ENCODE data around the gene RBMS3. TPM values are rescaled to one million over a fixed set of nuclear protein-coding genes. Genes with fewer than 3 reads are reported as not detected.

Gene RBMS3
- total and polyA plus RNA-seq, 2 of the 8 experiments (the other 6 are each of a cell fraction or from before 2014, with no cell fraction given): 3.7 to 6.9 TPM

DNA sequence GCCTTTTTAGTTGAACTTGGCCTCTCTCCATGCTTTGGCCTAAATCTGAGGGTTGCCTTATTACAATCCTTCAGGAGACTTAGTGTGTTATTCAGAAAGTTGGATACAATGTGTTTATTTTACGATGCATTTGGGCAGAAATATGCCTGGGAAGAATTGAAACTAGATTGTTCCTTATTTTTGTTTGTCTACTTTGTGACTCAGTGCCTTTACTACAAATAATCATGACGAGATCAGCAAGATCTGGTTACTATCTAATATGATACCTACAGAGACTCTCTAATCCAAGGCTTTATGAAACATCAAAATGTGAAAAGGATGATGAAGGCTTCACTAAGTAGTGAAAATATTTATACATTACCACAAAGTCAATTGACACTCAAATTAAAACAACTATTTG lies 82.2 kb downstream of the RBMS3 start:
- Histone ChIP-seq H3K4me3 (ENCODE audit: extremely low read depth in 1 of 4, insufficient read depth in 2 of 4, low read depth in 3 of 4, low read length in 4 of 4) (no peak overlapping the region), H2BK120ac (replicated peaks; ENCODE audit: low read depth, low read length) (no peak overlapping the region), H3K23me2 (ENCODE audit: low read depth, low read length) (no peaks in the 10 kb centered on the region), H3K27me3 (replicated peaks in 1 of 4; ENCODE audit: control insufficient read depth in 3 of 4, extremely low read depth in 1 of 4, insufficient read depth in 3 of 4, low read length in 3 of 4) (no peaks in the 10 kb centered on the region), H4K8ac (ENCODE audit: extremely low read depth, insufficient read depth, low read length) (no peak overlapping the region), H2AK5ac (ENCODE audit: low read depth, low read length) (no peak overlapping the region), H2AFZ (ENCODE audit: low read length) (no peak overlapping the region), H3K9ac (replicated peaks in 1 of 4; ENCODE audit: extremely low read depth in 1 of 4, low read depth in 3 of 4, low read length in 3 of 4) (no peak overlapping the region), H3K56ac (replicated peaks; ENCODE audit: insufficient read length, low read depth, low read length) (no peak overlapping the region), H3K9me3 (ENCODE audit: insufficient read depth in 2 of 2, low read depth in 1 of 2, low read length in 1 of 2) (no peaks in the 10 kb centered on the region), H3K23ac (ENCODE audit: insufficient read length) (no peak overlapping the region), H3K4me1 (replicated peaks in 1 of 4; ENCODE audit: control insufficient read depth in 3 of 4, insufficient read depth in 4 of 4, low read length in 3 of 4) (no peaks in the 10 kb centered on the region), H2BK12ac (ENCODE audit: low read depth, low read length) (no peak overlapping the region), H3K4ac (replicated peaks; ENCODE audit: insufficient read length, low read depth, low read length) (no peak overlapping the region), H2BK5ac (ENCODE audit: low read depth, low read length) (no peak overlapping the region), H3K79me1 (ENCODE audit: low read depth, low read length) (no peaks in the 10 kb centered on the region), H4K20me1 (replicated peaks in 1 of 2; ENCODE audit: control insufficient read depth in 1 of 2, insufficient read depth in 2 of 2, low read length in 2 of 2) (no peaks in the 10 kb centered on the region), H3K18ac (ENCODE audit: extremely low read depth, low read length) (no peak overlapping the region), H2BK15ac (ENCODE audit: low read length) (no peak overlapping the region), H4K5ac (ENCODE audit: insufficient read length, low read depth, low read length) (no peak overlapping the region), H3K27ac (ENCODE audit: low read depth, low read length) (no peak overlapping the region), H3K4me2 (ENCODE audit: insufficient read depth in 1 of 2, low read depth in 2 of 2, low read length in 2 of 2) (no peak overlapping the region), H3K79me2 (ENCODE audit: control insufficient read depth in 1 of 2, insufficient read depth in 2 of 2, low read length in 2 of 2) (no peaks in the 10 kb centered on the region), H3K14ac (ENCODE audit: insufficient read length) (no peak overlapping the region), H4K91ac (replicated peaks; ENCODE audit: insufficient read length, low read length) (no peak overlapping the region), H2BK20ac (ENCODE audit: low read length) (no peak overlapping the region), H3K36me3 (ENCODE audit: control insufficient read depth in 2 of 4, insufficient read depth in 4 of 4, low read length in 3 of 4) (no peaks in the 10 kb centered on the region)
- POLR2A ChIA-PET (ENCODE audit: partially characterized antibody): no interaction called here
- DNase-seq (ENCODE audit: low read depth in 1 of 2, low spot score in 2 of 2) (no peak), FAIRE-seq (no peak)
- CTCF ChIA-PET (ENCODE audit: partially characterized antibody): interaction anchor here (1.1 kb wide), 1 partner anchor 12 kb away, joined by 3 read pairs; no protein-coding TSS in a partner anchor
- 98% methylated on average over 2 of the region's 2 CpGs; no CpG with 5 or more reads in 1 of the 2 experiments for WGBS, 2 experiments (ENCODE audit: extremely low coverage in 1 of 2, insufficient coverage in 1 of 2, insufficient read length in 1 of 2, insufficient replicate concordance in 2 of 2, low coverage in 1 of 2, low lambda C conversion rate in 2 of 2, missing lambda C conversion rate in 1 of 2)
- TF ChIP-seq TAF7 (optimal IDR thresholded peaks at IDR 0.05; ENCODE audit: borderline replicate concordance, low read depth, low read length): no peak
- no peak for TF ChIP-seq POLR2AphosphoS5 (IDR thresholded peaks at IDR 0.05; ENCODE audit: low read depth, low read length)
- TF ChIP-seq GABPA (IDR thresholded peaks at IDR 0.05; ENCODE audit: borderline replicate concordance, insufficient read depth, low read length): no peak
- TF ChIP-seq, protein P1, sequence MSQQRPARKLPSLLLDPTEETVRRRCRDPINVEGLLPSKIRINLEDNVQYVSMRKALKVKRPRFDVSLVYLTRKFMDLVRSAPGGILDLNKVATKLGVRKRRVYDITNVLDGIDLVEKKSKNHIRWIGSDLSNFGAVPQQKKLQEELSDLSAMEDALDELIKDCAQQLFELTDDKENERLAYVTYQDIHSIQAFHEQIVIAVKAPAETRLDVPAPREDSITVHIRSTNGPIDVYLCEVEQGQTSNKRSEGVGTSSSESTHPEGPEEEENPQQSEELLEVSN (IDR thresholded peaks at IDR 0.05): no peak
- TF ChIP-seq EGR1 (IDR thresholded peaks at IDR 0.05; ENCODE audit: borderline replicate concordance, low read depth, low read length): no peak
- TF ChIP-seq USF2 (IDR thresholded peaks at IDR 0.05; ENCODE audit: low read length): no peak
- no peak for TF ChIP-seq BACH1 (IDR thresholded peaks at IDR 0.05; ENCODE audit: low read length)
- TF ChIP-seq NRF1 (IDR thresholded peaks at IDR 0.05; ENCODE audit: low read depth, low read length): no peak
- no peak for TF ChIP-seq HDAC6 (IDR thresholded peaks at IDR 0.05; ENCODE audit: low read depth, low read length)
- no peak for TF ChIP-seq PHF8 (conservative IDR thresholded peaks at IDR 0.05; ENCODE audit: low read depth, low read length)
- no peak for TF ChIP-seq CHD1 (IDR thresholded peaks at IDR 0.05; ENCODE audit: low read depth, low read length)
- TF ChIP-seq HDAC2 (IDR thresholded peaks at IDR 0.05; ENCODE audit: borderline replicate concordance in 1 of 2, low read depth in 2 of 2, low read length in 2 of 2): no peak
- TF ChIP-seq SIRT6 (IDR thresholded peaks at IDR 0.05; ENCODE audit: low read length): no peak
